ENCODE data around the gene OXNAD1.

The OXNAD1 gene

GRCh38 chr3:16289144-16289889, 24.3 kb downstream of the OXNAD1 start:
- Histone ChIP-seq H3K9ac (ENCODE audit: low read depth in 1 of 2, low read length in 2 of 2) (no peak overlapping the region), H3K9me3 (ENCODE audit: control insufficient read depth in 2 of 2, low read length in 2 of 2) (no peaks in the 10 kb centered on the region), H3K27ac (ENCODE audit: low read depth in 2 of 2, low read length in 2 of 2) (peak overlapping the region in 1 of 2 donors; percentile 50), H3K4me3 (ENCODE audit: low read length in 2 of 2) (peak overlapping the region in 1 of 2 donors; percentile 1), H3K36me3 (ENCODE audit: control insufficient read depth in 2 of 2, insufficient read depth in 2 of 2, low read length in 2 of 2) (peaks cover 16 to 22% of the 10 kb centered on the region in 2 donors), H3K4me1 (ENCODE audit: control insufficient read depth in 2 of 2, insufficient read depth in 2 of 2, low read length in 2 of 2) (no peaks in the 10 kb centered on the region), H3K27me3 (ENCODE audit: control insufficient read depth in 2 of 2, insufficient read depth in 2 of 2, low read length in 2 of 2) (no peaks in the 10 kb centered on the region)

DNA sequence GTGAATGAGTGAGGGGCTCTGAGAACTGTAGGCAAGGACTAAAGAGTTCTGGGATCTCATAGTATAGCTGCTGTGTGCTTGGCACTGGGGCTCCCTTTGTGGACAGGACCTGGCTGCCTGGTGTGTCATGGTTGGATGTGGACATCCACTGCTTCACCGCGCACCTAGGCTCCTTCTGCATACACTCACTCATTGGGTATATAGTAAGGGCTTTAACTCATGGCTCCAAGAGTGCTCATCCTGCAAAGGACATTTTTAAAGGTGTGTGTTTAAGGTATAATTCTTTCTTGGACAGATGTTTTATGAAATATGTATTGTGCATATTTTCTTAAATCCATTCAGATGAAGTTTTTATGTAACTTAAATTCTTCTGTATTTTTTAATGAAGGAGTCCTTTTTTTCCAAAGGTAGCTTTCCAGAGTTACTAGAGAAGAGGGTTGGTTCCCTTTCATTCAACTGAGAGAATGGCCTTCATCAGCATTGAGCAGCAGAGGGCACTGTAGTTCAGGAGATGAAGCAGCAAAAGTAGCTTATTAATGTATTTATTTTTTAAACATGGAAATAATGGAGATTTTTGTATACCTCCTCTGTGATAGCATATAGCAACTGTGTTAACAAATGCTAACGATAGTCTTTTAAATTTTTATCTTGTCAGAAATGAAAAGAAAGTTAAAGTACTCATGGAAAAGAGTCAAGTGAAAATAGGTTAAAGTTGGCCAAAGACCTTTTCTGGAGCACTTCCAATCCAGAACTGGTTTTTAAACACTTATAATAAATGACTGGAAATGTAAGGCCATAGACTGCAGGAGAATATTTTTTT, 25.2 kb downstream of the OXNAD1 start:
- Histone ChIP-seq H3K4me3 (ENCODE audit: low read length in 2 of 2) (no peak overlapping the region), H3K4me1 (ENCODE audit: control insufficient read depth in 2 of 2, insufficient read depth in 2 of 2, low read length in 2 of 2) (no peaks in the 10 kb centered on the region), H3K9me3 (ENCODE audit: control insufficient read depth in 2 of 2, low read length in 2 of 2) (no peaks in the 10 kb centered on the region), H3K27me3 (ENCODE audit: control insufficient read depth in 2 of 2, insufficient read depth in 2 of 2, low read length in 2 of 2) (no peaks in the 10 kb centered on the region), H3K9ac (ENCODE audit: low read depth in 1 of 2, low read length in 2 of 2) (no peak overlapping the region), H3K36me3 (ENCODE audit: control insufficient read depth in 2 of 2, insufficient read depth in 2 of 2, low read length in 2 of 2) (peaks cover 13 to 27% of the 10 kb centered on the region in 2 donors), H3K27ac (ENCODE audit: low read depth in 2 of 2, low read length in 2 of 2) (no peak overlapping the region)

GRCh38 chr3:16290827-16291196, 25.8 kb downstream of the OXNAD1 start:
- no peak overlapping the region for H3K4me3 ChIP-seq (ENCODE audit: low read length in 2 of 2)
- no peaks in the 10 kb centered on the region for H3K4me1 ChIP-seq (ENCODE audit: control insufficient read depth in 2 of 2, insufficient read depth in 2 of 2, low read length in 2 of 2)
- no peak overlapping the region for H3K27ac ChIP-seq (ENCODE audit: low read depth in 2 of 2, low read length in 2 of 2)
- H3K9me3 ChIP-seq (ENCODE audit: control insufficient read depth in 2 of 2, low read length in 2 of 2), result no peaks in the 10 kb centered on the region
- no peaks in the 10 kb centered on the region for H3K27me3 ChIP-seq (ENCODE audit: control insufficient read depth in 2 of 2, insufficient read depth in 2 of 2, low read length in 2 of 2)
- H3K9ac ChIP-seq (ENCODE audit: low read depth in 1 of 2, low read length in 2 of 2), result no peak overlapping the region
- peaks cover 19 to 31% of the 10 kb centered on the region in 2 donors for H3K36me3 ChIP-seq (ENCODE audit: control insufficient read depth in 2 of 2, insufficient read depth in 2 of 2, low read length in 2 of 2)

DNA sequence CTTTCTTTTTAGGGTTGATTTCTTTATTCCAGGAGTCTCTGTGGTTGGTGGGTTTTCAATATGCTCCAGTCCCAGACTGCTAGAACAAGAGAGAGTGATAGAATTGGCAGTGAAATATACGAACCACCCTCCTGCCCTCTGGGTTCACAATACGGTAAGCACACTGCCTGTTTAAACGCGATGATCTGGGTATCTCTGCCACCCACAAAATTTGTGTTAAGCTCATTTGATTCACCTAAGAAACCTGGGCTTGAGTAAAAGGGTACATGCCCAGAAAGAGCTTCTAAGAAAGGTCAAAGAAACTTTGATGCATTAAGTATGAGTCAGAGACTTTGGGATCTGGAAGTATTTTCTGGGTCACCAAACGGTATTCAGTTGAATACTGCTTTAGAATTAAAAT, 29.8 kb downstream of the OXNAD1 start:
- no peaks in the 10 kb centered on the region for H3K9me3 ChIP-seq (ENCODE audit: control insufficient read depth in 2 of 2, low read length in 2 of 2)
- no peak overlapping the region for H3K9ac ChIP-seq (ENCODE audit: low read depth in 1 of 2, low read length in 2 of 2)
- H3K27me3 ChIP-seq (ENCODE audit: control insufficient read depth in 2 of 2, insufficient read depth in 2 of 2, low read length in 2 of 2), result no peaks in the 10 kb centered on the region
- H3K36me3 ChIP-seq (ENCODE audit: control insufficient read depth in 2 of 2, insufficient read depth in 2 of 2, low read length in 2 of 2), result peaks cover 16 to 24% of the 10 kb centered on the region in 2 donors
- no peaks in the 10 kb centered on the region for H3K4me1 ChIP-seq (ENCODE audit: control insufficient read depth in 2 of 2, insufficient read depth in 2 of 2, low read length in 2 of 2)
- H3K4me3 ChIP-seq (ENCODE audit: low read length in 2 of 2), result no peak overlapping the region
- H3K27ac ChIP-seq (ENCODE audit: low read depth in 2 of 2, low read length in 2 of 2), result no peak overlapping the region

- Histone ChIP-seq H3K36me3 (ENCODE audit: control insufficient read depth in 2 of 2, insufficient read depth in 2 of 2, low read length in 2 of 2) (peaks cover 16 to 26% of the 10 kb centered on the region in 2 donors), H3K9me3 (ENCODE audit: control insufficient read depth in 2 of 2, low read length in 2 of 2) (no peaks in the 10 kb centered on the region), H3K4me1 (ENCODE audit: control insufficient read depth in 2 of 2, insufficient read depth in 2 of 2, low read length in 2 of 2) (no peaks in the 10 kb centered on the region), H3K27me3 (ENCODE audit: control insufficient read depth in 2 of 2, insufficient read depth in 2 of 2, low read length in 2 of 2) (no peaks in the 10 kb centered on the region), H3K4me3 (ENCODE audit: low read length in 2 of 2) (no peak overlapping the region), H3K9ac (ENCODE audit: low read depth in 1 of 2, low read length in 2 of 2) (no peak overlapping the region), H3K27ac (ENCODE audit: low read depth in 2 of 2, low read length in 2 of 2) (no peak overlapping the region)
Observed at GRCh38 chr3:16295298-16295890, 30.4 kb downstream of the OXNAD1 start.

- no peak overlapping the region for H3K4me3 ChIP-seq (ENCODE audit: low read length in 2 of 2)
- no peaks in the 10 kb centered on the region for H3K9me3 ChIP-seq (ENCODE audit: control insufficient read depth in 2 of 2, low read length in 2 of 2)
- no peaks in the 10 kb centered on the region for H3K4me1 ChIP-seq (ENCODE audit: control insufficient read depth in 2 of 2, insufficient read depth in 2 of 2, low read length in 2 of 2)
- H3K9ac ChIP-seq (ENCODE audit: low read depth in 1 of 2, low read length in 2 of 2), result no peak overlapping the region
- peaks cover 34 to 41% of the 10 kb centered on the region in 2 donors for H3K36me3 ChIP-seq (ENCODE audit: control insufficient read depth in 2 of 2, insufficient read depth in 2 of 2, low read length in 2 of 2)
- H3K27me3 ChIP-seq (ENCODE audit: control insufficient read depth in 2 of 2, insufficient read depth in 2 of 2, low read length in 2 of 2), result no peaks in the 10 kb centered on the region
- H3K27ac ChIP-seq (ENCODE audit: low read depth in 2 of 2, low read length in 2 of 2), result no peak overlapping the region
Observed at GRCh38 chr3:16297997-16298885, 33.2 kb downstream of the OXNAD1 start.

GRCh38 chr3:16298891-16299290, 33.9 kb downstream of the OXNAD1 start:
- Histone ChIP-seq H3K9me3 (ENCODE audit: control insufficient read depth in 2 of 2, low read length in 2 of 2) (no peaks in the 10 kb centered on the region), H3K4me1 (ENCODE audit: control insufficient read depth in 2 of 2, insufficient read depth in 2 of 2, low read length in 2 of 2) (no peaks in the 10 kb centered on the region), H3K36me3 (ENCODE audit: control insufficient read depth in 2 of 2, insufficient read depth in 2 of 2, low read length in 2 of 2) (peaks cover 39 to 41% of the 10 kb centered on the region in 2 donors), H3K27me3 (ENCODE audit: control insufficient read depth in 2 of 2, insufficient read depth in 2 of 2, low read length in 2 of 2) (no peaks in the 10 kb centered on the region), H3K27ac (ENCODE audit: low read depth in 2 of 2, low read length in 2 of 2) (no peak overlapping the region), H3K9ac (ENCODE audit: low read depth in 1 of 2, low read length in 2 of 2) (no peak overlapping the region), H3K4me3 (ENCODE audit: low read length in 2 of 2) (no peak overlapping the region)

- H3K27ac ChIP-seq (ENCODE audit: low read depth in 2 of 2, low read length in 2 of 2), result peak overlapping the region in 1 of 2 donors; percentile 28
- no peaks in the 10 kb centered on the region for H3K27me3 ChIP-seq (ENCODE audit: control insufficient read depth in 2 of 2, insufficient read depth in 2 of 2, low read length in 2 of 2)
- peaks cover 39 to 44% of the 10 kb centered on the region in 2 donors for H3K36me3 ChIP-seq (ENCODE audit: control insufficient read depth in 2 of 2, insufficient read depth in 2 of 2, low read length in 2 of 2)
- no peaks in the 10 kb centered on the region for H3K9me3 ChIP-seq (ENCODE audit: control insufficient read depth in 2 of 2, low read length in 2 of 2)
- no peak overlapping the region for H3K9ac ChIP-seq (ENCODE audit: low read depth in 1 of 2, low read length in 2 of 2)
- H3K4me3 ChIP-seq (ENCODE audit: low read length in 2 of 2), result no peak overlapping the region
- no peaks in the 10 kb centered on the region for H3K4me1 ChIP-seq (ENCODE audit: control insufficient read depth in 2 of 2, insufficient read depth in 2 of 2, low read length in 2 of 2)
Observed at GRCh38 chr3:16299746-16300145, 34.7 kb downstream of the OXNAD1 start.

DNA sequence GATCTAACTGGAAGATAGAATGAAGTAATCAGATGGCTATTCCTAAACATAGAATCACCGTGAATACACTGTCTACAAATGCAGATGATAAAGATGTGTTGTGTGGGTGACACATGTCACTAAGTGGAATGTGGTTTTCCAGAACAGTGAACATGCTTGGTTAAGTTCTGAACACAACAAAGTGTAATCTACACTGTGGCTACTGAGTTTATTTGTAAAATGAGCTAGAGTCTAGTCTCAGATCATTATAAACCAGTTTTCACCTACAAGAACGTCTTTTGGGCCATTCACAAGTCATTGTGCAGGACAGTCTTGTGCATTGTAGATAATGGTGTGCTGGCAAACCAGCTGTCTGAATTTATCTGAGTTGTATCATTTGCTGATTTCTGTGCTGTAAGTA, 35.3 kb downstream of the OXNAD1 start:
- H3K27ac ChIP-seq (ENCODE audit: low read depth in 2 of 2, low read length in 2 of 2), result peak overlapping the region; percentile 41 to 45
- H3K4me1 ChIP-seq (ENCODE audit: control insufficient read depth in 2 of 2, insufficient read depth in 2 of 2, low read length in 2 of 2), result peaks cover 0 to 3% of the 10 kb centered on the region in 2 donors
- H3K9me3 ChIP-seq (ENCODE audit: control insufficient read depth in 2 of 2, low read length in 2 of 2), result no peaks in the 10 kb centered on the region
- H3K9ac ChIP-seq (ENCODE audit: low read depth in 1 of 2, low read length in 2 of 2), result no peak overlapping the region
- H3K36me3 ChIP-seq (ENCODE audit: control insufficient read depth in 2 of 2, insufficient read depth in 2 of 2, low read length in 2 of 2), result peaks cover 40 to 48% of the 10 kb centered on the region in 2 donors
- H3K4me3 ChIP-seq (ENCODE audit: low read length in 2 of 2), result no peak overlapping the region
- H3K27me3 ChIP-seq (ENCODE audit: control insufficient read depth in 2 of 2, insufficient read depth in 2 of 2, low read length in 2 of 2), result no peaks in the 10 kb centered on the region

Measured in mucosa of rectum (tissue), 2 donors.